Activated effector memory CD4-positive, alpha-beta T cell treated with anti-CD3 and anti-CD28 coated beads, Interleukin-2, amount 50 U/mL, for 16 hours (primary cell): ENCODE data around the gene SFXN4.
A peak's percentile ranks its signal among the peaks of the same experiment; 100 is the strongest.
"Not testable (repeated sequence)": the region's sequence is repeated elsewhere in the genome, so short reads cannot be mapped to it uniquely, and the experiment has no call there.

ENCODE experiments used
- DNase-seq: peaks from one replicate; pipeline ENCODE4 v3.0.0-alpha.2; 2020

Gene SFXN4

DNA sequence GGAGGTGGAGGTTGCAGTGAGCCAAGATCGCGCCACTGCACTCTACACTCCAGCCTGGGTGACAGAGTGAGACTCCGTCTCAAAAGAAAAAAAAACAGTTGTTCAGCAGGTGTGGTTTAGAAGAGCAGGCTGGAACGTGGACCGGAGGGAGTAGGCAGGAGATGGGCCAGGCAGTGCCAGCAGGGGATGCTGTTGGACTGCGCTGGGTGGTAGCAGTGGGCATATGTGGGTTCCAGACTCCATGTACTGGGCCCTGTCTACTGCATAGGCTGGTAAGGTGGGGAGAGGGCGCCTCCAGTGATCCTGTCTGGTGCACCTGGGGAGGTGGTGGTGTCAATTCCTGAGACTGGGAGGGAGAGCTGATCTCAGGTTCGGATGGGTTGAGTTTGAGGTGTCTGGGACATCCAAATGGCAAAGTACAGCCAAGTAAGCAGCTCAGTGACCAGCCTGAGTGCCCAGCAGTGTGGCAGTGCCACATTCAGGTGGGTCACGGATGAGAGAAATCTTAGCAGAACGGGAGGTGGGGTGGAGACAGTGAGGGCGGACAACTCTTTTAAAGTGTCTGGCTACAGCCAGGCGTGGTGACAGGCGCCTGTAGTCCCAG lies 25.9 kb downstream of the SFXN4 start:
- DNase-seq, result peak; percentile 81

DNA sequence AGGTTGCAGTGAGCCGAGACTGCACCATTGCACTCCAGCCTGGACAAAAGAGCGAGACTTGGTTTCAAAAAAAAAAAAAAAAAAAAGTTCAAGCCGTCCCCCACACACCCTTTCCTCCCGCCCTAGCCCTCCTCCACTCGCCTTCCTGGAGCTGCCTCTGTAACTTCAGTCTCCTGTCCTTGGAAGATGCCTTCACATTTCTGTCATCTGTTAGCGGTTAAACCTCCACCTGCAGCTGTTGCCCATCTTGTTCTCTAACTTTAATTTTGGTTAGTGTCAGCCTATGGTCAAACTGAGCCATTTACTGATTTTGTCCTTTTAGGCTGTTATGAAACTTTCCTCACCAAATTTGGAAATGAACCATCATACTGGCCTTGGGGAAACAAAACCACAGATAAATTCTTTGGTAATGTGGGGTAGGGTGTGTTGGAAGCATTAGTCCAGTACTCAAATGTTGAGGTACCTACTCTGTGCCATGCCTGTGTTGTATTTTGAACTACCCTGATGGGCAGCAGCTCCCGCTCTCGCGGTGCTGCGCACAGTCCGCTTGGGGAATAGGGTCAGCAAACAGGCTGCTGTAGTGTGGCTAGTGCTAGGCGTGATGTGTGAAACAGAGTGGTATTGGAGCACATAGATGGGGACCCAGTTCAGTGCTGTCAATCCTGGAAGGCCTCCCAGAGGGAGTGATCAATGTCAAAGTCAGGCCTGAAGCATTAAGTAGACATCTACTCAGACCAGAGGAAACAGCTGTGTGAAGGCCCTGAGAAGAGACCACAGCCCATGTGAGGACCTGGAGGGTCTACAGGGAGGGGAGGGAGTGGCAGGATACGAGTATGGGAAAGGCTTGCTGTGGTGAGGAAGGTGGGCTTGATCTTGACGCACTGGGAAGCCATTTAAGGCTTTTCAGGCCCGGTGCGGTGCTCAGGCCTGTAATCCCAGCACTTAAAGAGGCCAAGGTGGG lies 26.9 kb downstream of the SFXN4 start:
- no peak for DNase-seq

DNA sequence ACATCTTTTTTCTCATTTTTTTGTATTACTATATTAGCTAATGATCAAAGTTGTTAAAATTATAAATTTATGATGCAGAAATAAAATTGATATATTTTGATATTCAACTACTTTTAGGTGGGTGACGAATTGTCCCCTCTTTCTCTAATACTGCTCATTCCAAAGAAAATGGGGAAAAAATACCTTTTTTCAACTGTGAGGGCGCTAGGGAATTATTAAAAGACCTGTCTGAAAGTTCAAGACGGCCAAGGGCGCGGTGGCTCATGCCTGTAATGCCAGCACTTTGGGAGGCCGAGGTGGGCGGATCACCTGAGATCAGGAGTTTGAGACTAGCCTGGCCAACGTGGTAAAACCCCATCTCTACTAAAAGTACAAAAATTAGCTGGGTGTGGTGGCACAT lies 27.6 kb downstream of the SFXN4 start:
- DNase-seq, result not testable (repeated sequence)

DNA sequence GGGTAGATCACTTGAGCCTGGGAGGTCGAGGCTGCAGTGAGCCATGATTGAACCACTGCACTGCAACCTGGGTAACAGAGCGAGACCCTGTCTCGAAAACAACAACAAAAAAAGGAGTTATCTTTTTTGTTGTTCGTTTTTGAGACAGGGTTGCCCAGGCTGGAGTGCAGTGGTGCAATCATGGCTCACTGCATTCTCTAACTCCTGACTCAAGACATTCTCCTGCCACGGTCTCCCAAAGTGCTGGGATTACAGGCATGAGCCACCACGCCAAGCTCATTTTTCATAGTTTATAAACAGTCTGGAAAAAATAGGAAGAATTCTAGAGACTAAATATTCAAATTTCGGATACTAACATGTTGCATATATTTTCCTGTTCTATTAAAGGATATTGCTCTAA lies 29.4 kb downstream of the SFXN4 start:
- DNase-seq, result no peak

DNA sequence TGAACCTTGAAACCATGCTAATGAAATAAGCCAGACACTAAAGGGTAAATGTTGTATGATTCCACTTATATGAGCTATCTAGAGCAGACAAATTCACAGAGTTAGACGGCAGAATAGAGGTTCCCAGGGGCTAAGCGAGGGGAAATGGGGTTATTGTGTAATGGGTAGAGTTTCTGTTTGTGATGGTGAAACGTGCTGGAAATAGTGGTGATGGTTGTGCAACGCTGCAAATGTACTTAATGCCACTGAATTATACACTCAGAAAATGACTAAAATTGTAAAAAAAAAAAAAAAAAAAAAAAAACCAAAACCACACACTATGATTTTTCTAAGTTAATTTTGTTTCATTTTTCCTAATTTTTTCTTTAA lies 30.0 kb downstream of the SFXN4 start:
- no peak for DNase-seq

DNA sequence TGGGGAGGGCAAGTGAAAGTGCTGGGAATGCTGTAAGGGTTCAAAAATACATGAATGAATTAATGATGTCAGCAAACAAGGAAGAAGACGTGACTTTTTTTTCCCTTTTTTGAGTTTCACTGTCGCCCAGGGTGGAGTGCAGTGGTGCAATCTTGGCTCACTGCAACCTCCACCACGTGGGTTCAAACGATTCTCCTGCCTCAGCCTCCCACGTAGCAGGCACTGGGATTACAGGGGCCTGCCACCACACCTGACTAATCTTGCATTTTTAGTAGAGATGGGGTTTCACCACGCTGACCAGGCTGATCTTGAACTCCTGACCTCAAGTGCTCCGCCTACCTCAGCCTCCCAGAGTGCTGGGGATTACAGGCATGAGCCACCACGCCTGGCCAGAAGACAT lies 31.6 kb downstream of the SFXN4 start:
- DNase-seq, result no peak

DNA sequence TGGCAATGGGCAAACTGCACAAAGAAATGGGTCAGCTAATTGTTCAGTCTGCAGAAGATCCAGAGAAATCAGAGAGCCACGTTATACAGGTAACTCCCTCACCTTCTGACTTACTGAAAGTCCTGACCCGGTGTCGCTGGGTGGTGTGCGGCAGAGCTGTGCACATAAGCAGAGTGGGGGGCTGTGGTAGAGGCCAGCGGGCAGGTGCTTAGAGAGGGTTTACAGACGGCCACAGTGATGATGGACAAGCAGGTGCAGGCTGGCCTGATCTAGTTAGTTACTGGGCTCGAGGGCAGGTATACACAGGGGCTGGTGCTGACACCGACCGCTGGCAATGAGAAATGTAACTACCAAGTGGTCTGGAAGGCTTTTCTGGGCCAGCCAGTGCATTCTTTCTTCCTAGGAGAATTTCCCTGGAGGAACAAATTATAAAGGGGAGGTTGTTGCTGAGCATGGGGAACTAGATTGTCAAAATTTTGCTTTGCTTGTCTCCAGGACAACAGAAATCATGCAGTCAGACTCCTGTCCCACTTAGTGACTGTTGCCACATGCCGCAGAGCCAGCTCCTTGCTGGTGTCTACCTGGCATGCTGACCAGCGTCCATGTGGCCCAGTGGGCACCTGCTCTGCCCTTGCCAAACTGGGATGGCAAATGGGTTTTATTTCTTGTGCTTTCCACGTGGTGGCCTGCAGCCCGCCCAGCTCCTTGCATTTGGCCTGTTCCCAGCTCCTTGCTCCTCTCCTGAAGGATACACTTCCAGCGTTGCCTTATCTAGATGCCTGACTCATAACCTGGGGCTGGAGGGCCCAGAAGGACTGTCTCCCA lies 32.8 kb downstream of the SFXN4 start:
- no peak for DNase-seq

DNA sequence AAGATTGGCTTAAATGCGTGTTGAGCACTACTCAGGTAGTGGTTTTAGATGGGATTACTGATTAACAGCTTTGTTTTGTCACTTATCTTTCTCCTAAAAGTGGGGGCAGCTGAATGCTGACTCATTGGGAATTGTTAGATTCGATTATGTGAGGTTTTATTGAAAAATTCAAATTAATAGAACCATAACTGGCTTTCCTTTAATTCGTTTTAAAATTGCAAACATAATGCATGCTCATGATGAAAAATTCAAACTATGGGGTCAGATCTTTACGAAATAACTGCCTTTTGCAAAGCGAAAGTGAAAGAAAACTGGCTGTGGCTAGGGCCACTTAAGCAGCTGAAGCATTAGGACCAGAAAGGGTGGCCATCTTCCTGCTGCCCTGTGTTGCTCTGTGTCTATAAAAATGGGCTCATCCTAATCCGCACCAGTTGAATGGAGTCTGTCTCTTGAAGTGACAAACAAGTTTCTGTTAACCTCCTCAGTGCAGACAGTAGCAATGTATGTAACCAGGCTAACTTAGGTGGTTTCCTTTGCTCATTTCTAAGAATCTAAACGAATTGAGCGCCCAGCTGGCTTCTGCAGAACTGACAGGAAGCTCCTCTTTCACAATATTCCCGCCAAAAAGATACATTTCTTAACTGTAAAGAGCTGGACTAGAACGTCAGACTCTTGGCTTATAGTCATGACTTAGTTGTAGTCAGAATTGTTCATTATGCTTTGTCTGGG lies 33.8 kb downstream of the SFXN4 start:
- DNase-seq, result peak; percentile 69

DNA sequence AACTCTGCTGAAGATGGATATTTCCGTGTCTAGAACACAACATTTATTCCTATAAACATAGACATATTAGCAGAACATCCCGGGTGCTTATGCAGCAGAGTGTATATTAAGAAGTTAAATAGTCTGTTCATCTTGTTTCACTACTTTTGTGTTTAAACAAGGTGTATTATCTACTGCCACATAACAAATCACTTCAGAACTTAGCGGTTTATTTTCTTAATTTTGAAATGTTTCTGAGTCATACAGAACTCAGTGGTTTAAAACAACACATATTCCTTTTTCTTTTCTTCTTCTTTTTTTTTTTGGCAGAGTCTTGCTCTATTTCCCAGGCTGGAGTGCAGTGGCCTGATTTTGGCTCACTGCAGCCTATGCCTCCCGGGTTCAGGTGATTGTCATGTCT lies 35.8 kb downstream of the SFXN4 start:
- no peak for DNase-seq

DNA sequence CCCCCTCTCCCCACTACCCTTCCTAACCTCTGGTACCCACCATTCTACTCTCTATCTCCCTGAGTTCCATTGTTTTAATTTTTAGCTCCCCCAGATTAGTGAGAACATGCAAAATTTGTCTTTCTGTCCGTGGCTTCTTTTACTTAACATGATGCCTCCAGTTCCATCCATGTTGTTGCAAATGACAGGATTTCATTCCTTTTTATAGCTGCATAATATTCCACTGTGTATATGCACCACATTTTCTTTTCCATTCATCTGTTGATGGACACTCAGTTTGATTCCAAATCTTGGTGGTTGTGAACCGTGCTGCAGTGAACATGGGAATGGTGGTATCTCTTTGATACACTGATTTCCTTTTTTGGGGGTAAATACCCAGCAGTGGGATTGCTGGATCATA lies 39.6 kb downstream of the SFXN4 start:
- DNase-seq, result no peak

DNA sequence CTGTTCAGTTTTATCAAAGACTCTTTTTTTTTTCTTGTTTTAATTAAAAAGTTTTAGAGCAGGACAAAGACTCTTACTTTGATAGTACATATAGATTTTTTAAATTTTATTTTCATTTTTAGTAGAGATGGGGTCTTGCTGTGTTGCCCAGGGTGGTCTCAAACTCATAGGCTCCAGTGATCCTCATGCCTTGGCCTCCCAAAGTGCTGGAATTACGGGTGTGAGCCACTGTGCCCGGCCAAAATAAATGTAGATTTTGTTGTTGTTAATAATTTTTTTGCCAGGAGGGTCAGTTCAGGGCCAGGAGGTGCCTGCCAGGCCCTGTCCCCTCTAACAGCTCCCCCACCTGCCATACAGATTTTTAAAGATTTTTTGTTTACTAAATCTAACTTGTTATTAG lies 44.6 kb downstream of the SFXN4 start:
- no peak for DNase-seq

DNA sequence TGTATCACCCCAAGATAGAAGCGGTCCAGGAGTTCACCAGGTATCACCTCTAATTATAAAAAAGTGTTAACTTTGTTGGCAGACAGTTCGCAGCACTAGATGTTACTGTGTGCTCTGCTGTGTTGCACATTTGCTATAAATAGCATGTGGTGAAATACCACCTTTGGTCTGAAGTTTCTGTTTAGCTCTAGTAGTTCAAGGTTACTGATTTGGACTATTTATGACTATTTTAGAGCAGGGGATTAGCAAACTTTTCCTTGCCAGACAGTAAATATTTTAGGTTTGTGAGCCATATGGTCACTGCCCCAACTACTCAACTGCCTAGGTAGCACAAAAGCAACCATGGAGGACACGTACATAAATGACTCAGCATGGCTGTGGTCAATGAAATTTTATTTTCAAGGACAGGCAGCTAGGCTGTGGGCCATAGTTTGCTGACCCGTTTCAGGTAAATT lies 45.1 kb downstream of the SFXN4 start:
- DNase-seq, result no peak

DNA sequence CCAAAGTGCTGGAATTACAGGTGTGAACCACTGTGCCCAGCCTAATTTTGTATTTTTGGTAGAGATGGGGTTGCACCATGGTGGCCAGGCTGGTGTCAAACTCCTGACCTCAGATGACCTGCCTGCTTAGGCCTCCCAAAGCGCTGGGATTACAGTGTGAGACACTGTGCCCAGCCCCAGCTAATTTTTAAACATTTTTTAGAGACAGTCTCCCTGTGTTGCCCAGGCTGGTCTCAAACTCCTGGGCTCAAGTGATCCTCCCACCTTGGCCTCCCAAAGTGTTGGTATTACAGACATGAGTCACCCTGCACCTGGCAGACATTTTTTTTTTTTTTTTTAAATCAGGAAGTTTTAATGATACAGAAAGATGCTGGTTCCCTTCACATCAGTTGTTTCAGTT lies 46.1 kb downstream of the SFXN4 start:
- DNase-seq, result no peak

DNA sequence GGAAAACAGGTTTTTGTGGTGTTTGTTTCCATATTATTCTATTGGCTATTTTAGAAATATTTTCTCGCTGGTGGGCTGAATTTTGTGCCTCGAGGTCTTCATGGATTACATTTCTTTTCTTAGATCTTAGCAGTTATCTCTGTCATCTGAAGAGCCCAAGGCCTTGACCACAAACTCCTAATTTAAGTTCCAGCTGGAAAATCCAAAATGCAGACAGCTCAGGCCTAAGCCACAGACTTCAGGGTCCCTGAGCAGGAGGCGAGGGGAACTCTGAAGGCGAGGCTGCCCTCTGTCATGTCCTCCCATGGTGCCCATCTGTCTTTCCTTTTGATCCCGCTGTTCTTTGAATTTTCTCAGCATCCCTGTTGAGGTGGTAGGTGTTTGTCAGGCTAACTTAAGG lies 47.3 kb downstream of the SFXN4 start:
- DNase-seq, result no peak

DNA sequence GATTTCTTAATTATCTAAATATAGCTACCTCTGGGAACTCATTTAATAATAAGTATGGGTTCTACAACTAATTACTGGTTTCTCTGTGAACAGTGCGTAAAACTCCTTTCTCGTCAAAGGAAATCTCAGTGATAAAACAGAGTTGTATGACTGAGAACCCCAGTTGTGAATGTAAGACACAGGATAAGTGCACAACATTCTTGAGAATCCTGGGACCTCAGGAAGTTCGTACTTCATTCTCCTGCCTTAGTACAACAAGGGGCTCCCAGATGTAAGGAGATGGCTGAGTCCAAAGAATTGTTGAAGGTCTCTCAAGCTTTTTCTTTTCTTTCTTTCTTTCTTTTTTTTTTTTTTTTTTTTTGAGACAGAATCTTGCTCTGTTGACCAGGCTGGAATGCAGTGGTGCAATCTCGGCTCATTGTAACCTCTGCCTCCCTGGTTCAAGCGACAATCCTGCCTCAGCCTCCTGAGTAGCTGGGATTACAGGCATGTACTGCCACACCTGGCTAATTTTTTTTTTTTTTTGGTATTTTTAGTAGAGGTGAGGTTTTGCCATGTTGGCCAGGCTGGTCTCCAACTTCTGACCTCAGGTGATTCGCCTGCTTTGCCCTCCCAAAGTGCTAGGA lies 49.1 kb downstream of the SFXN4 start:
- no peak for DNase-seq

DNA sequence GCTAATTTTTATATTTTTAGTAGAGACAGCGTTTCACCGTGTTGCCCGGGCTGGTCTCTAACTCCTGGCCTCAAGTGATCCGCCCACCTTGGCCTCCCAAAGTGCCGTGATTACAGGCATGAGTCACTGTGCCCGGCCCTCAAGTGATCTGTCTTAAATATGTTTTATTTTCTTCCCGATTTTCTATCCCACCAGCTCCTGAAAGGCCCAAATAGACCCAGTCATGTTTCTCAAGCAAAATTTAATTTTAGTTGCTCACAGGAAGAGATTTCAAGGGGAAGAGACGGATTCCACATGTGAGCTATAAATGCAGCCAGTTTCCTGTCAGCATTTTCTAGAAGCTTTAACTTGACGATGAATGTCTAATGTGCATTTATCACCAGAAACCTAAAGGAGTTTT lies 49.6 kb downstream of the SFXN4 start:
- no peak for DNase-seq

DNA sequence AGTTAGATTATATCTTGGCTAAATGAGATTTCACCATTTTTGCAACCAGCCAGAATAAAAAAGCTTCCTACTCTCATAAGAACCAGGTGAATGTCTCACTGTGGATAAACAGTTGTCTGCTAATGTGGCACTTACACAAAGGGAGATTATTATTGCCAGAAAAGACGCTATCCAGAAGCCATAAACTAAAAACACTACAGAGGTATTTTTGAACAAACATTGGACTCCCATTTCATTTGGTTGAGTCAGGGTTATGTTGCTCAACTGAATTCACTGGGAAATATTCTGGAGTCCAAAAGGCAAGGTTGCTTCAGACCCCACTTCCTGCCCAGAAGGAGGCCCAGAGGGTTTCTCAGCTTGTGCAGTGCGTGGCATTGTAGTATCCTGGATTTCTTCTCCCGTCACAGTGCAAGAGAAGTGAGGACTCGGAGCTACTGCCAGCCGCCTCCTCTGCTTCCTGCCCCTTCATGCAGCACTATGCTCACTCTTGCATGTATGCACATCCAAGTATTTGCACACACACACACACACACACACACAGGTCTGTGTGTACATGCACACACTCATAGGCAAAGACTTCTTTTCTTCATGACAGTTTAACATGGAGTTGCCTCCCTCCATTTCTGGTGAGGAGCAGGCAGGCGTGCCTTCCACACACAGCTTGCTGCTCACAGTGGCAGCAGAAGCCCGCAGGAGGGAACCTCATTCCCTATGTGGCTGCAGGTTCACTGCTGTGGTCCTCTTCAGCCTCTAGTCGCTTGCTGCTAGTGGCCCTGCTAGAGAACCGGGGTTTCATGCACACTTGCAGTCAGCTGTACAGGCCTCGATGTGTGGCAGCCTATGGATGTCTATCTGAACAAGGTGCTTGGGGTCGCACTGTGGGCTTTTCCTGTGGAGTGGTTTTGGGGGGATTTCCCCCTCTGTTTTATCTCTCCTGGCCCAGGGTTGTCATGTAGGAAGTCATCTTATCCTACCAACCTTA lies 51.5 kb downstream of the SFXN4 start:
- DNase-seq, result no peak

DNA sequence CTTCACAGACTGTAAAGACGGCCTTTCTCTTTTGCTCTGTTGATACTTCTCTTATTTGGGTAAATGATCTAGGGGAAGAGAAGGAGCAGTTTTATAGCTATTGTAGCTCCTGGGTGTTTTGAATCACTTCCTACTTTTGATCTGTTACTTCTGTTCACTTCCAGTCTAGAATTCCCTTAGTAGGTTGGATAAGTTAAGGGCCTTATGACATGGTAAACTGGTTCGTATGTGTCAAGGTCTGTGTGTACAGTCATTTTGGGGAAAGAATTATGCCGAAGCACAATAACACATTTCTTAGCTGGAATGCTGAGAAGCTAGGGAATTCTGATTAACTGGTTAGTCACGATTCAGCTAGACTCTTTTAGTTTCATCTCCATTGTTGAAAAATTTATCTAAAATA lies 53.5 kb downstream of the SFXN4 start:
- DNase-seq, result no peak

DNA sequence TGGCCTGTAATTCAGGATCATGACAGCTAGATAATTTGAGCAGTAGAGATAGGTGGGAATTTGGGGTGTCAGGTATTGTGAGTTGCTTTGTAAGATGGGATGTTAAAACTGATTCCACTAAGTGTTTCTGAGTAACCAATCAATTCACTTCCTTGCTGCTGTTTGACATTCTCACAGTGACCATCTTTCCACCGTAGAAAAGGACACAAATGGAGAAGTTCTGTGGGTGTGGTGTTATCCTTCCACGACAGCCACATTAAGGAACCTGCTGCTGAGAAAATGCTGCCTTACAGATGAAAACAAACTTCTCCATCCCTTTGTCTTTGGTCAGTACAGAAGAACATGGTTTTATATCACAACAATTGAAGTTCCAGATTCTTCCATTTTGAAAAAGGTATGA lies 57.7 kb downstream of the SFXN4 start:
- not testable (repeated sequence) for DNase-seq

DNA sequence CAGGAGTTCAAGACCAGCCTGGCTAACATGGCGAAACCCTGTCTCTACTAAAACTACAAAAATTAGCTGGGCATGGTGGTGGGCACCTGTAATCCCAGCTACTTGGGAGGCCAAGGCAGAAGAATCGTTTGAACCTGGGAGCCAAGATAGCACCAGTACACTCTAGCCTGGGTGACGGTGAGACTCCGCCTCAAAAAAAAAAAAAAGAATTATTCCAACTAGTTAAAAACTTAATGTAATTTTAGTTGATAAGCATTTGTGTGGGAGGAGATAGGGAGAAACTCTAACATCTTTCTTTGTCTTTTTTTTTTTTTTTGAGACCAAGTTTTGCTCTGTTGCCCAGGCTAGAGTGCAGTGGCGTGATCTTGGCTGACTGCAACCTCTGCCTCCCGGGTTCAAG lies 58.4 kb downstream of the SFXN4 start:
- not testable (repeated sequence) for DNase-seq

DNA sequence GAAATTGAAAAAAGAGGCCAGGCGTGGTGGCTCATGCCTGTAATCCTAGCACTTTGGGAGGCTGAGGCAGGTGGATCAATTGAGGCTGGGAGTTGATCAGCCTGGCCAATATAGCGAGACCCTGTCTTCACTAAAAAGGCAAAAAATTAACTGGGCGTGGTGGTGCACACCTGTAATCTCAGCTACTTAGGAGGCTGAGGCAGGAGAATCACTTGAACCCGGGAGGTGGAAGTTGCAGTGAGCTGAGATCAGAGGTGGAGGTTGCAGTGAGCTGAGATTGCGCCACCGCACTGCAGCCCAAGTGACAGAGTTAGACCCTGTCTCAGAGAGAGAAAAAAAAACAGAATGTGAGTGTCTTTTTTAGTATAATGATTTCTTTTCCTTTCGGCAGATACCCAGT lies 59.6 kb downstream of the SFXN4 start:
- DNase-seq, result not testable (repeated sequence)
